SK-N-SH (cell line): Measurements from ENCODE around the gene SH3TC1. TPM values are rescaled to one million over a fixed set of nuclear protein-coding genes. Genes with fewer than 3 reads are reported as not detected.

ENCODE experiments used
- CTCF ChIA-PET: fragments of 300-600, 350-600 bp; formaldehyde crosslinking; extraction: SDS; loops from one replicate; lab custom pipeline; 2021; lab: Yijun Ruan, JAX
- POLR2A ChIA-PET: fragments of 350-600 bp; sonication (Branson Sonifier 250); formaldehyde crosslinking; extraction: SDS; loops from one replicate; lab custom pipeline; 2020; ENCODE audit warnings: antibody characterized with exemption, inconsistent platforms; lab: Yijun Ruan, JAX
- DNase-seq: peaks from one replicate; pipeline ENCODE4 v3.0.0; 2012
- H2AFZ ChIP-seq: fragments of 200-600 bp; sonication (generic); 2 replicates; pipeline ENCODE4 v1.8.1; 2016; ENCODE audit warnings: antibody characterized with exemption, mild to moderate bottlenecking, low read depth
- H3F3A ChIP-seq: fragments of 200-600 bp; sonication (generic); replicated peaks from 2 replicates; pipeline ENCODE3; 2016; ENCODE audit warnings: antibody characterized with exemption, mild to moderate bottlenecking; ENCODE audit not compliant: insufficient read depth
- H3K27ac ChIP-seq, 2 experiments: fragments of 200-500 bp in 1 of 2; fragments of 200-600 bp in 1 of 2; sonication (Bioruptor generic) in 1 of 2; sonication (generic), shearing (Covaris generic) in 1 of 2; 2 replicates each; pipeline versions ENCODE4 v1.5.1 to v1.6.1; 2014 to 2016; ENCODE audit warnings: low read depth in 2 of 2, inconsistent platforms in 1 of 2, low read length in 1 of 2, mild to moderate bottlenecking in 1 of 2, mixed read lengths in 1 of 2
- H3K27me3 ChIP-seq: fragments of 200-600 bp; sonication (generic), shearing (Covaris generic); 2 replicates; pipeline ENCODE4 v1.6.1; 2016; ENCODE audit warnings: mixed run types; ENCODE audit not compliant: insufficient read depth
- H3K36me3 ChIP-seq, 2 experiments: fragments of 200-500 bp in 1 of 2; fragments of 200-600 bp in 1 of 2; sonication (Bioruptor generic) in 1 of 2; sonication (generic) in 1 of 2; replicated peaks in 1 of 2; 2 replicates each; pipeline versions ENCODE3 to v1.5.1; 2014 to 2016; ENCODE audit warnings: low read length in 1 of 2, mild to moderate bottlenecking in 1 of 2; ENCODE audit not compliant: insufficient read depth in 2 of 2, control insufficient read depth in 1 of 2
- H3K4me1 ChIP-seq, 2 experiments: fragments of 200-500 bp in 1 of 2; fragments of 200-600 bp in 1 of 2; sonication (Bioruptor generic) in 1 of 2; sonication (generic), shearing (Covaris generic) in 1 of 2; 2 replicates each; pipeline versions ENCODE4 v1.5.1 to v1.6.1; 2014 to 2016; ENCODE audit warnings: low read depth in 1 of 2, low read length in 1 of 2, mixed run types in 1 of 2; ENCODE audit not compliant: insufficient read depth in 2 of 2, control insufficient read depth in 1 of 2
- H3K4me2 ChIP-seq: fragments of 200-600 bp; sonication (generic), shearing (Covaris generic); 2 replicates; pipeline ENCODE4 v1.6.1; 2017; ENCODE audit warnings: mixed run types
- H3K4me3 ChIP-seq, 2 experiments: fragments of 200-500 bp in 1 of 2; fragments of 200-600 bp in 1 of 2; sonication (Bioruptor generic) in 1 of 2; sonication (generic), shearing (Covaris generic) in 1 of 2; 2 replicates each; pipeline versions ENCODE4 v1.5.1 to v1.8.1; 2014 to 2016; ENCODE audit warnings: low read depth in 2 of 2, inconsistent platforms in 1 of 2, low read length in 1 of 2, mild to moderate bottlenecking in 1 of 2, mixed read lengths in 1 of 2, moderate library complexity in 1 of 2
- H3K79me2 ChIP-seq: fragments of 200-600 bp; sonication (generic); 2 replicates; pipeline ENCODE4 v1.8.1; 2017; ENCODE audit warnings: mild to moderate bottlenecking; ENCODE audit not compliant: insufficient read depth
- H3K9ac ChIP-seq: fragments of 200-600 bp; sonication (generic); 2 replicates; pipeline ENCODE4 v1.6.1; 2017; ENCODE audit warnings: mixed run types
- H3K9me2 ChIP-seq: fragments of 200-600 bp; sonication (generic); 2 replicates; pipeline ENCODE4 v1.6.1; 2017; ENCODE audit warnings: mixed run types
- H3K9me3 ChIP-seq: fragments of 200-600 bp; sonication (generic); 2 replicates; pipeline ENCODE4 v1.6.1; 2017; ENCODE audit warnings: mixed run types, mild to moderate bottlenecking, moderate library complexity
- H4K20me1 ChIP-seq: fragments of 200-600 bp; sonication (generic); 2 replicates; pipeline ENCODE4 v1.6.1; 2017; ENCODE audit warnings: mild to moderate bottlenecking, mixed run types; ENCODE audit not compliant: insufficient read depth
- ELF1 ChIP-seq: IDR thresholded peaks from 2 replicates; pipeline ENCODE4 v1.4.0; 2012
- FOSL2 ChIP-seq: IDR thresholded peaks from 2 replicates; pipeline ENCODE4 v1.4.0; 2012; ENCODE audit warnings: low read depth, mild to moderate bottlenecking, moderate library complexity, borderline replicate concordance
- GABPA ChIP-seq: IDR thresholded peaks from 2 replicates; pipeline ENCODE4 v1.4.0; 2012; ENCODE audit warnings: low read depth, mild to moderate bottlenecking
- GATA2 ChIP-seq: sonication (generic); formaldehyde crosslinking; IDR thresholded peaks from 2 replicates; pipeline ENCODE4 v1.5.0; 2020; ENCODE audit warnings: mild to moderate bottlenecking, missing genetic modification reagents
- JUND ChIP-seq: IDR thresholded peaks from 2 replicates; pipeline ENCODE4 v1.4.0; 2012
- MEF2A ChIP-seq: IDR thresholded peaks from 2 replicates; pipeline ENCODE4 v1.4.0; 2012; ENCODE audit warnings: low read depth, borderline replicate concordance
- MXI1 ChIP-seq: IDR thresholded peaks from 2 replicates; pipeline ENCODE4 v1.6.1; 2012; ENCODE audit warnings: mild to moderate bottlenecking, low read depth, low read length, improper control_type of control experiment
- RAD21 ChIP-seq: IDR thresholded peaks from 2 replicates; pipeline ENCODE4 v1.6.1; 2012; ENCODE audit warnings: mild to moderate bottlenecking, low read length
- RCOR1 ChIP-seq: fragments of 150-350 bp; IDR thresholded peaks from 2 replicates; pipeline ENCODE4 v1.6.1; 2017; ENCODE audit warnings: antibody characterized with exemption, low read length
- RFX5 ChIP-seq: IDR thresholded peaks from 2 replicates; pipeline ENCODE4 v1.6.1; 2012; ENCODE audit warnings: mild to moderate bottlenecking, improper control_type of control experiment, low read length
- RXRA ChIP-seq: IDR thresholded peaks from 2 replicates; pipeline ENCODE4 v1.4.0; 2012; ENCODE audit warnings: low read depth, mild to moderate bottlenecking, borderline replicate concordance
- YY1 ChIP-seq: IDR thresholded peaks from 2 replicates; pipeline ENCODE4 v1.4.0; 2012; ENCODE audit warnings: low read depth, mild to moderate bottlenecking
- WGBS: methylation state at CpG from one replicate; pipeline ENCODE4 v1.1.6; 2017; ENCODE audit warnings: low lambda C conversion rate; 5-methylcytosine and 5-hydroxymethylcytosine counted together
- polyA plus RNA-seq, 3 experiments: library from polyadenylated mRNA; depleted of rRNA; stranded (reverse); fragments of >200 nt; gene quantifications; 2 replicates each; pipeline ENCODE4 v1.2.3, GENCODE V29; 2012
- TF ChIP-seq, protein P1 (sequence below): IDR thresholded peaks from 2 replicates; pipeline ENCODE4 v1.6.1; 2012; ENCODE audit warnings: mild to moderate bottlenecking, low read depth, low read length, moderate library complexity
- TF ChIP-seq, protein P2 (sequence below): IDR thresholded peaks from 2 replicates; pipeline ENCODE4 v1.4.0; 2012; ENCODE audit warnings: low read depth
- TF ChIP-seq, protein P3 (sequence below): IDR thresholded peaks from 2 replicates; pipeline ENCODE4 v1.4.0; 2012; ENCODE audit warnings: low read depth, borderline replicate concordance
- TF ChIP-seq, protein P4 (sequence below): IDR thresholded peaks from 2 replicates; pipeline ENCODE4; 2012

SH3TC1 gene
- polyA plus RNA-seq, 1 of the 3 experiments (the other 2 are of a cell fraction) = 2.7 TPM

DNA sequence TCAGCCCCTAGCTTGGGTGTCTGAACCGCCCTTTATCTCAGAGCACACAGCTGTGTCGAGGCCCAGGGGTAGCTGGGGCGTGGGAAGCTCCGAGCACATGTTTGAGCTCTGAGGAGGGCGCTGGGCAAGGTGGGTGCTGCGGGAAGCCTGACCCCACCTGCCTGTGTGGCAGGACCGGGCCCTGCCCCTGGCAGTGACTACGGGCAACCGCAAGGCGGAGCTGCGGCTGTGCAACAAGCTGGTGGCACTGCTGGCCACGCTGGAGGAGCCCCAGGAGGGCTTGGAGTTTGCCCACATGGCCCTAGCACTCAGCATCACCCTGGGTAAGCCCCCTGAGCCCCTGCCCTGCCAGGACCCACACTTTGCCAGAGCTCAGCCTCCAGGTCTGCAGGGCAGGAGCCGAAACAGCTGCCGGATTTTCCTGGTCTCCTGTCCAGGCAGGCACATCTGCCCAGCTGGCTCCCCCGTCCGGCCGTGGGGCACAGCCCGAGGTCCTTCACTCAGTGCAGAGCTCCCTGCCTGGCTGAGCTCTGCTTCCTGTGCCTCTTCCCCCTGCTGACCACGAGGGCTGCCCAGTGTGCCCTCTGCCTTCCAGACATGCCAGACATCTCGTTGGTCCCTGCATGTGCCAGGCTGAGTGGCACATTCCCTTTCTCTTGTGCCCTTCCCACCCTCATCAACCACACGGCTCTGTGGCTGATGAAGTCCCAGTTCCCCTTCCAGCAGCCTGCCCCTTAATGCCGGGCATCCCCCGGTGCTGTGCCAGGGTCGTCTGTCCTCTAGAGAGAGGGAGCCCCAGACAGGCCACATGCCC, 37.2 kb downstream of the SH3TC1 start:
- no peaks in the 10 kb centered on the region for H3K79me2 ChIP-seq
- H3F3A ChIP-seq = no peaks in the 10 kb centered on the region
- WGBS = 78% methylated on average over 11 of the region's 24 CpGs
- ChIA-PET POLR2A (interaction anchor here (1.0 kb wide), 1 partner anchor 10 kb away, joined by 3 read pairs; no protein-coding TSS in a partner anchor), CTCF (interaction anchor here (0.7 to 5.2 kb wide), 9 partner anchors 10 to 175 kb away, joined by 3 to 45 read pairs (median 4); no protein-coding TSS in a partner anchor)
- no peak overlapping the region; a peak in 1 of 4 replicates for H3K27ac ChIP-seq
- H2AFZ ChIP-seq = no peak overlapping the region
- no peak overlapping the region for H3K9ac ChIP-seq
- H3K4me1 ChIP-seq = peaks cover 0 to 12% of the 10 kb centered on the region in 2 experiments; a peak in 1 of 4 replicates
- no peaks in the 10 kb centered on the region for H3K9me2 ChIP-seq
- TF ChIP-seq, protein P1, sequence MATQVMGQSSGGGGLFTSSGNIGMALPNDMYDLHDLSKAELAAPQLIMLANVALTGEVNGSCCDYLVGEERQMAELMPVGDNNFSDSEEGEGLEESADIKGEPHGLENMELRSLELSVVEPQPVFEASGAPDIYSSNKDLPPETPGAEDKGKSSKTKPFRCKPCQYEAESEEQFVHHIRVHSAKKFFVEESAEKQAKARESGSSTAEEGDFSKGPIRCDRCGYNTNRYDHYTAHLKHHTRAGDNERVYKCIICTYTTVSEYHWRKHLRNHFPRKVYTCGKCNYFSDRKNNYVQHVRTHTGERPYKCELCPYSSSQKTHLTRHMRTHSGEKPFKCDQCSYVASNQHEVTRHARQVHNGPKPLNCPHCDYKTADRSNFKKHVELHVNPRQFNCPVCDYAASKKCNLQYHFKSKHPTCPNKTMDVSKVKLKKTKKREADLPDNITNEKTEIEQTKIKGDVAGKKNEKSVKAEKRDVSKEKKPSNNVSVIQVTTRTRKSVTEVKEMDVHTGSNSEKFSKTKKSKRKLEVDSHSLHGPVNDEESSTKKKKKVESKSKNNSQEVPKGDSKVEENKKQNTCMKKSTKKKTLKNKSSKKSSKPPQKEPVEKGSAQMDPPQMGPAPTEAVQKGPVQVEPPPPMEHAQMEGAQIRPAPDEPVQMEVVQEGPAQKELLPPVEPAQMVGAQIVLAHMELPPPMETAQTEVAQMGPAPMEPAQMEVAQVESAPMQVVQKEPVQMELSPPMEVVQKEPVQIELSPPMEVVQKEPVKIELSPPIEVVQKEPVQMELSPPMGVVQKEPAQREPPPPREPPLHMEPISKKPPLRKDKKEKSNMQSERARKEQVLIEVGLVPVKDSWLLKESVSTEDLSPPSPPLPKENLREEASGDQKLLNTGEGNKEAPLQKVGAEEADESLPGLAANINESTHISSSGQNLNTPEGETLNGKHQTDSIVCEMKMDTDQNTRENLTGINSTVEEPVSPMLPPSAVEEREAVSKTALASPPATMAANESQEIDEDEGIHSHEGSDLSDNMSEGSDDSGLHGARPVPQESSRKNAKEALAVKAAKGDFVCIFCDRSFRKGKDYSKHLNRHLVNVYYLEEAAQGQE = no peak
- TF ChIP-seq RCOR1 (no peak), MXI1 (no peak), MEF2A (no peak), JUND (no peak), RAD21 (no peak), RXRA (no peak), ELF1 (no peak), GABPA (no peak), GATA2 (CRISPR knock-in tag) (no peak)
- TF ChIP-seq, protein P2, sequence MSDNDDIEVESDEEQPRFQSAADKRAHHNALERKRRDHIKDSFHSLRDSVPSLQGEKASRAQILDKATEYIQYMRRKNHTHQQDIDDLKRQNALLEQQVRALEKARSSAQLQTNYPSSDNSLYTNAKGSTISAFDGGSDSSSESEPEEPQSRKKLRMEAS = no peak
- no peaks in the 10 kb centered on the region for H3K9me3 ChIP-seq
- H4K20me1 ChIP-seq = no peaks in the 10 kb centered on the region
- H3K4me2 ChIP-seq = no peak overlapping the region
- no peaks in the 10 kb centered on the region for H3K36me3 ChIP-seq
- H3K27me3 ChIP-seq = no peaks in the 10 kb centered on the region
- no peak overlapping the region for H3K4me3 ChIP-seq
- DNase-seq = peak; percentile 69

DNA sequence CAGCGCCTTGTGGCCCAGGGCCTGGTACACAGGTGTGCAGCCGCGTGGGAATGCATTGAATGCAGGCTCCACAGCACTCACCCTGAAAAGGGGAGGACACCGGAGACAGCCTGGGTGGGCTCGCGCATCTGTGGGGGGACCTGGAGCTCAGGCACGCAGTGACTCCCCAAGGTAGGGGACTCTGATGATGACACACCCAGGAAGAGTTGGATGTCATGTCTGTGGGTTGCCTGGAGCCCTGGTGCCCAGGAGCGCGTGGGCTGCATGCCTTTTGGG, 37.8 kb downstream of the SH3TC1 start:
- H3K36me3 ChIP-seq = no peaks in the 10 kb centered on the region
- DNase-seq = no peak
- no peaks in the 10 kb centered on the region for H3K79me2 ChIP-seq
- H3K9me3 ChIP-seq = no peaks in the 10 kb centered on the region
- POLR2A ChIA-PET = interaction anchor here (1.0 kb wide), 1 partner anchor 11 kb away, joined by 3 read pairs; no protein-coding TSS in a partner anchor
- no peaks in the 10 kb centered on the region for H3F3A ChIP-seq
- CTCF ChIA-PET = interaction anchor here (1.1 to 5.2 kb wide), 9 partner anchors 11 to 171 kb away, joined by 3 to 45 read pairs (median 5); no protein-coding TSS in a partner anchor
- H3K9me2 ChIP-seq = no peaks in the 10 kb centered on the region
- H3K4me2 ChIP-seq = no peak overlapping the region
- 100% methylated on average over 3 of the region's 9 CpGs for WGBS
- H3K4me1 ChIP-seq = peaks cover 0 to 12% of the 10 kb centered on the region in 2 experiments; a peak in 1 of 4 replicates
- no peak overlapping the region; a peak in 1 of 4 replicates for H3K27ac ChIP-seq
- H3K9ac ChIP-seq = no peak overlapping the region
- H3K4me3 ChIP-seq = no peak overlapping the region
- no peaks in the 10 kb centered on the region for H4K20me1 ChIP-seq
- no peak overlapping the region for H2AFZ ChIP-seq
- no peaks in the 10 kb centered on the region for H3K27me3 ChIP-seq
- no peak for TF ChIP-seq YY1
- TF ChIP-seq, protein P2 = no peak
- no peak for TF ChIP-seq GABPA
- no peak for TF ChIP-seq JUND
- TF ChIP-seq, protein P3, sequence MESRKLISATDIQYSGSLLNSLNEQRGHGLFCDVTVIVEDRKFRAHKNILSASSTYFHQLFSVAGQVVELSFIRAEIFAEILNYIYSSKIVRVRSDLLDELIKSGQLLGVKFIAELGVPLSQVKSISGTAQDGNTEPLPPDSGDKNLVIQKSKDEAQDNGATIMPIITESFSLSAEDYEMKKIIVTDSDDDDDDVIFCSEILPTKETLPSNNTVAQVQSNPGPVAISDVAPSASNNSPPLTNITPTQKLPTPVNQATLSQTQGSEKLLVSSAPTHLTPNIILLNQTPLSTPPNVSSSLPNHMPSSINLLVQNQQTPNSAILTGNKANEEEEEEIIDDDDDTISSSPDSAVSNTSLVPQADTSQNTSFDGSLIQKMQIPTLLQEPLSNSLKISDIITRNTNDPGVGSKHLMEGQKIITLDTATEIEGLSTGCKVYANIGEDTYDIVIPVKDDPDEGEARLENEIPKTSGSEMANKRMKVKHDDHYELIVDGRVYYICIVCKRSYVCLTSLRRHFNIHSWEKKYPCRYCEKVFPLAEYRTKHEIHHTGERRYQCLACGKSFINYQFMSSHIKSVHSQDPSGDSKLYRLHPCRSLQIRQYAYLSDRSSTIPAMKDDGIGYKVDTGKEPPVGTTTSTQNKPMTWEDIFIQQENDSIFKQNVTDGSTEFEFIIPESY = no peak
- TF ChIP-seq GATA2 (CRISPR knock-in tag) = no peak
- TF ChIP-seq, protein P4, sequence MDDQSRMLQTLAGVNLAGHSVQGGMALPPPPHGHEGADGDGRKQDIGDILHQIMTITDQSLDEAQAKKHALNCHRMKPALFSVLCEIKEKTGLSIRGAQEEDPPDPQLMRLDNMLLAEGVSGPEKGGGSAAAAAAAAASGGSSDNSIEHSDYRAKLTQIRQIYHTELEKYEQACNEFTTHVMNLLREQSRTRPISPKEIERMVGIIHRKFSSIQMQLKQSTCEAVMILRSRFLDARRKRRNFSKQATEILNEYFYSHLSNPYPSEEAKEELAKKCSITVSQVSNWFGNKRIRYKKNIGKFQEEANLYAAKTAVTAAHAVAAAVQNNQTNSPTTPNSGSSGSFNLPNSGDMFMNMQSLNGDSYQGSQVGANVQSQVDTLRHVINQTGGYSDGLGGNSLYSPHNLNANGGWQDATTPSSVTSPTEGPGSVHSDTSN = no peak
- no peak for TF ChIP-seq FOSL2
- TF ChIP-seq RFX5 = no peak
